Adipocyte (in vitro differentiated cells): Measurements from ENCODE around the gene LSAMP.
A peak's percentile ranks its signal among the peaks of the same experiment; 100 is the strongest.

Experiments used
- DNase-seq: peaks from one replicate; pipeline ENCODE4 v3.0.0-alpha.2; 2015; ENCODE audit warnings: low read depth
- H3K27me3 ChIP-seq: replicated peaks from 2 replicates; pipeline ENCODE4 v1.7.0; 2013; ENCODE audit warnings: mild to moderate bottlenecking, low read length, moderate library complexity; ENCODE audit not compliant: control insufficient read depth, insufficient read depth
- H3K36me3 ChIP-seq: 2 replicates; pipeline ENCODE4 v1.7.0; 2013; ENCODE audit warnings: low read length, mild to moderate bottlenecking, moderate library complexity; ENCODE audit not compliant: control insufficient read depth, insufficient read depth, severe bottlenecking
- H3K4me1 ChIP-seq: 2 replicates; pipeline ENCODE4 v1.7.0; 2013; ENCODE audit warnings: mild to moderate bottlenecking, low read length, moderate library complexity; ENCODE audit not compliant: control insufficient read depth, insufficient read depth
- H3K4me3 ChIP-seq: 2 replicates; pipeline ENCODE4 v1.7.0; 2013; ENCODE audit warnings: mild to moderate bottlenecking, low read length, moderate library complexity
- H3K9ac ChIP-seq: 2 replicates; pipeline ENCODE4 v1.7.0; 2013; ENCODE audit warnings: mild to moderate bottlenecking, low read length, moderate library complexity
- H3K9me3 ChIP-seq: 2 replicates; pipeline ENCODE4 v1.7.0; 2013; ENCODE audit warnings: mild to moderate bottlenecking, low read length, moderate library complexity; ENCODE audit not compliant: control insufficient read depth

The LSAMP gene

DNA sequence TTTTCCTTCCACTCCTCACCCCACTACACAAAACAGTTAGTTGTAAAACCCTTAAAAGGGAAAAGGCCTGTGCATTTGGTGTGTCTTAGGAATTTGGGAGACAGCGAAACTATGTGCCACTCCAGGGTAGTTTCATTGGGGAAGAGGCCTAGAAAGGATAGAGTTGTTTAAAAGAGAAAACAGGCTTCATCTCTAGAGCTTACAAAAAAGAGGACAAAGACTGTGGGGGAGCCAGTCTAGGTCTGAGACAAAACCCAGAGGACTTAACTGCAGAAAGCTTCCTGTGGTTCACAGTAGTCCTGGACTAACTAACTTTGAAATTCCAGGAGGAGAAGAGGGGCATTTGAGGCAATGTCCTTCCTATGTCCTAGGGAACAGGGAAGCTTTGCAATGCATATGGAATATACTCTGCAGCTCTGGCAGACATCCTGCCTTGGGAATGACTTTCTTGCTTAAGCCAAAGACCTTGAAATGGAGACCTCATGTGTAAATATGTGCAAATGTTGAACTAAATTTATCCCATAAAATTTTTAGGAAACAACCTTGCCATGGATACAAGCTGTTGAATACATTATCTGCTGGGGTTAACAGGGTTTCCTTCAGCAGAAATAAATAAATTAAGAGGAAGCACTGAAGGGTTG, 159.4 kb downstream of the LSAMP start:
- no peak for DNase-seq
- no peaks in the 10 kb centered on the region for H3K4me1 ChIP-seq
- no peak overlapping the region for H3K4me3 ChIP-seq
- H3K9ac ChIP-seq = no peak overlapping the region
- H3K27me3 ChIP-seq = no peaks in the 10 kb centered on the region
- H3K36me3 ChIP-seq = no peaks in the 10 kb centered on the region
- H3K9me3 ChIP-seq = no peaks in the 10 kb centered on the region

GRCh38 chr3:116281313-116282143, 163.8 kb downstream of the LSAMP start:
- no peaks in the 10 kb centered on the region for H3K27me3 ChIP-seq
- no peak overlapping the region for H3K4me3 ChIP-seq
- H3K4me1 ChIP-seq = peaks cover 7% of the 10 kb centered on the region
- DNase-seq = no peak
- H3K9me3 ChIP-seq = no peaks in the 10 kb centered on the region
- H3K36me3 ChIP-seq = no peaks in the 10 kb centered on the region
- no peak overlapping the region for H3K9ac ChIP-seq

- Histone ChIP-seq H3K9me3 (no peaks in the 10 kb centered on the region), H3K36me3 (no peaks in the 10 kb centered on the region), H3K9ac (no peak overlapping the region), H3K27me3 (no peaks in the 10 kb centered on the region), H3K4me1 (peaks cover 7% of the 10 kb centered on the region), H3K4me3 (no peak overlapping the region)
- DNase-seq = no peak
Measured at GRCh38 chr3:116280130-116280740, 165.1 kb downstream of the LSAMP start.

DNA sequence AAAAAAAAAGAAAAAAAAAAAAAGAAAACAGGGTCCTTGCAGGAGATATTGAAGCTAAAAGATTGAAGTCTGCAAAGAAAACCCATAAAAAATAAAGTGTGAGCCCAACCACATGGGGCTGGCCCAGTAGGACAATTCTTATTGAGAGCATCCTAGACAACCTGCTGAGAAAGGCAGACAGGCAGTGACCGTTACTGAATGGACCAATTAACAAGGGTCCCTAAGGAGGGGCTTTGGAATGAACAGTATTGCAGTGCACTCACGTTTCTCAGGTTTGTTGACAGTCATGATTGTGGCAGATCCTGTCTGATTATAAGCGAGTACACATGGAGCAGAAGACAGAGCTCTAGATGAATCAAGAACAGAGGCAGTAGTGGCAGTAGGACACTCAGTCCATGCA, 168.6 kb downstream of the LSAMP start:
- H3K4me3 ChIP-seq = no peak overlapping the region
- no peak overlapping the region for H3K9ac ChIP-seq
- no peaks in the 10 kb centered on the region for H3K9me3 ChIP-seq
- no peak for DNase-seq
- no peaks in the 10 kb centered on the region for H3K27me3 ChIP-seq
- H3K36me3 ChIP-seq = no peaks in the 10 kb centered on the region
- peaks cover 7% of the 10 kb centered on the region for H3K4me1 ChIP-seq

DNA sequence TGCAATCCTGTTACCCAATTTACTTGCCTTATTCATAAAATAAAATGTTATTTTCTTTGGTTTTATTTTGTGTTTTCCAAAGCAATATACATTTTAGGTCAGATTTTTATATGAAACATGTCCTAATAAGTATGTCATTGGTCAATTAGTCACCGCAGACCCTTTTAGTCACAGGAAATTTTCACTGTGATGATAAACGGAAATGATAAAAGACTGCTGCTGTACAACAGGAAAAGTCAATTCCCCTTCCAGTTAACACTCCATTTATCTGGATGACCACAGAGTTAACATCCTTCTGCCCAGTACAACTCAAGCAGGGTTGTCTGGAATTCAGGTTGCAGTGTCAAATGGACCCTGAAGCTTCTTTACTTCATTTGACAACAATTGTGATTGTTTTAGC, 175.2 kb downstream of the LSAMP start:
- no peaks in the 10 kb centered on the region for H3K27me3 ChIP-seq
- H3K4me1 ChIP-seq = peaks cover 20% of the 10 kb centered on the region
- no peak overlapping the region for H3K4me3 ChIP-seq
- no peaks in the 10 kb centered on the region for H3K9me3 ChIP-seq
- H3K9ac ChIP-seq = no peak overlapping the region
- DNase-seq = no peak
- H3K36me3 ChIP-seq = no peaks in the 10 kb centered on the region

DNA sequence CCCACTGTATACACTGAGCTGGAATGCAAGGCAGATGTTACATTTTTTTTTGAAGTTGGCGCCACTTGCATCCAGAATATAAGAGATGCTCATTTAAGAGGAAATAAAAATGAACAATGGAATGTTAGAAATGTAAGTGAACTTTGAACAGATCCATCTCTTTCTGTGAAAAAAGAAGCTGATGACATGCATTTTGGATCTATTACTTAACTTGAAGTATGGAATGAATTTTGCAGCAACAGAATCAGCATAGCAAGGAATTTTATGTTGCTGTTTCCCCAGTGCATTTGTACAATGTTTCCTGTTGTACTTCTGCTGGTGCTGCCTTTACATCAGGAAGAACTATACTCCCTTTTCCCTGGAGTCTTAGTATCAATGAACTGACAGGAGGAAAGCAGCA, 178.2 kb downstream of the LSAMP start:
- peaks cover 30% of the 10 kb centered on the region for H3K4me1 ChIP-seq
- H3K36me3 ChIP-seq = no peaks in the 10 kb centered on the region
- H3K9me3 ChIP-seq = no peaks in the 10 kb centered on the region
- H3K4me3 ChIP-seq = no peak overlapping the region
- H3K27me3 ChIP-seq = no peaks in the 10 kb centered on the region
- DNase-seq = peak; percentile 9
- H3K9ac ChIP-seq = peak overlapping the region; percentile 11

GRCh38 chr3:116265976-116266584, 179.2 kb downstream of the LSAMP start:
- no peak for DNase-seq
- no peaks in the 10 kb centered on the region for H3K9me3 ChIP-seq
- H3K9ac ChIP-seq = no peak overlapping the region
- no peaks in the 10 kb centered on the region for H3K27me3 ChIP-seq
- H3K36me3 ChIP-seq = no peaks in the 10 kb centered on the region
- H3K4me3 ChIP-seq = no peak overlapping the region
- peaks cover 30% of the 10 kb centered on the region for H3K4me1 ChIP-seq

DNA sequence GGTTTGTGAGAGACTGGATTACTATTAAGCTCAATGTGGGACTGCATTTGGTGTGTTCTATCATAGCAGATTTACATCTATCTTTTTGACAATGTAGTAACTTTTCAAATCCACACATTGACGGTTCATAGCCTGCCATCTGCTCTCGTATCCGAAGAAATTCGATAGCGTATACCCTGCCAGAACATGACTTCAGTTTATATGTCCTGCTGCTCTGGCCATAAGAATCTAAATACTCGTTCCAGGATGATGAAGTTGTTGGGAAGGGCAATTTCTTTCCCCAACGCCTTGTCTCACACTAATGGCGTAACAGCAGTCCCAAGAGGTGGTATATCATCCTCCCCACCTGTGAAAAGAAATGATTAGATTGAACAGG, 180.0 kb downstream of the LSAMP start:
- H3K27me3 ChIP-seq = no peaks in the 10 kb centered on the region

DNA sequence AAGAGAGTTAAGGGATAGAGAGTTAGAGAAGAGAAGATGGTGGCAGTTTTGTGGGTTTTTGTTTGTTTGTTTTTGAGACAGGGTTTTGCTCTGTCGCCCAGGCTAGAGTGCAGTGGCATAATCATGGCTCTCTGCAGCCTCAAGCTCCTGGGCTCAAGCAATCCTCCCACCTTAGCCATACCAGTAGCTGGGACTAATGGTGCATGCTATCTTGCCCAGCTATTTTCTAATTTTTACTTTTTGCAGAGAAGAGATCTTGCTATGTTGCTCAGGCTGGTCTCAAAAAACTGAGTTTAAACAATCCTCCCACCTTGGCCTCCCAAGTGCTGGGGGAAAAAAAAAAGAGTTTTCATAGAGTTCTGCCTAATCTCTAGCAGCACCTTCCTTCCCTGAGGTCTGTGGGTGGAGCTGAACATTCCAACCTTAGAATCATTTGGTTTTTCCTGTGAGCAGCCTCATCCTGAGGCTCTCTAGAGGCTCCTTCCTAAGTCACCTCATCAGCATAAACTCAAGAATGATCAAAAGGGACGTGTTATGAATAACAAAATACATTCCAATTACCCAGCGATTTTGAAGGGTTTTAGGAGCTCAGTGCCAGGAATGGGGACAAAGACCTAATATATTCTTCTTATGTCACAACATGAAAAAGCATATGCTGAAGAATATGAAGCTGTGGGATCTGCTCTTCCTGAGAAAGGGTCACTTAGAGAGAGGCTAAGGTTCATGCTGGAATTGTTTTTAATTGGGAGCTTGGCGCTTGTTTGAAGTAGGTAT, 180.6 kb downstream of the LSAMP start:
- no peak for DNase-seq
- Histone ChIP-seq H3K36me3 (no peaks in the 10 kb centered on the region), H3K4me3 (no peak overlapping the region), H3K9me3 (no peaks in the 10 kb centered on the region), H3K9ac (no peak overlapping the region), H3K4me1 (peaks cover 30% of the 10 kb centered on the region), H3K27me3 (no peaks in the 10 kb centered on the region)

More for the DNA sequence above, 180.0 kb downstream of the LSAMP start:
- no peak overlapping the region for H3K9ac ChIP-seq
- H3K9me3 ChIP-seq = no peaks in the 10 kb centered on the region
- no peak for DNase-seq
- H3K4me1 ChIP-seq = peaks cover 30% of the 10 kb centered on the region
- no peaks in the 10 kb centered on the region for H3K36me3 ChIP-seq
- no peak overlapping the region for H3K4me3 ChIP-seq

GRCh38 chr3:116263842-116264545, 181.3 kb downstream of the LSAMP start:
- no peaks in the 10 kb centered on the region for H3K9me3 ChIP-seq
- H3K9ac ChIP-seq = no peak overlapping the region
- no peaks in the 10 kb centered on the region for H3K36me3 ChIP-seq
- H3K4me1 ChIP-seq = peaks cover 32% of the 10 kb centered on the region
- peak; percentile 75 for DNase-seq
- H3K27me3 ChIP-seq = no peaks in the 10 kb centered on the region
- H3K4me3 ChIP-seq = no peak overlapping the region
